OCI-LY7 (cell line): Measurements from ENCODE around the gene GULP1.

Experiments
- EZH2phosphoT487 ChIP-seq: fragments of 200-600 bp; sonication (generic); IDR thresholded peaks from 2 replicates; pipeline ENCODE4 v1.6.1; 2018; ENCODE audit warnings: low read depth, borderline replicate concordance, mild to moderate bottlenecking, mixed run types, antibody characterized with exemption, low read length, moderate library complexity, mixed read lengths
- TF ChIP-seq, protein P1 (sequence below): fragments of 200-600 bp; sonication (generic); conservative IDR thresholded peaks from 2 replicates; pipeline ENCODE4 v1.5.1; 2014; ENCODE audit warnings: mild to moderate bottlenecking, antibody characterized with exemption, low read length, moderate library complexity, mixed read lengths

DNA sequence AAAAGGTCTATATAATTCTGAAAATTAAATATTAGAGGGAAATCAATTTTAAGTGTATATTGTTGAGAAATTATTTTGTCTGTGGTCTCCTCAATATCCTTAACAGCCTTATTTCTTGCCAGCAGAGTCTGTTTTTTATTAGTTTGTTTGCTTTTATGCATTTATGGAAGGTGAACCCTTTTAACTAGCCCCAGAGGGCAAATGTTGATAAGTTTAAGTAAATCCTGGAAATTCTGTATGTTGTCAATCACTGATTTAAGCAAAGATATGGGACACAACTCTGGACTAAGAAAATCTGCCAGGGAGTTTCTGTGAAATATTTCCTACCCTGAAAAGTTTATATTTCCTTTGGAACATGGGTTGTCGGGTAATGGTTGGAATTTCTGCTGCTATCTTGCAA is 343.0 kb downstream of the GULP1 start:
- TF ChIP-seq, protein P1, sequence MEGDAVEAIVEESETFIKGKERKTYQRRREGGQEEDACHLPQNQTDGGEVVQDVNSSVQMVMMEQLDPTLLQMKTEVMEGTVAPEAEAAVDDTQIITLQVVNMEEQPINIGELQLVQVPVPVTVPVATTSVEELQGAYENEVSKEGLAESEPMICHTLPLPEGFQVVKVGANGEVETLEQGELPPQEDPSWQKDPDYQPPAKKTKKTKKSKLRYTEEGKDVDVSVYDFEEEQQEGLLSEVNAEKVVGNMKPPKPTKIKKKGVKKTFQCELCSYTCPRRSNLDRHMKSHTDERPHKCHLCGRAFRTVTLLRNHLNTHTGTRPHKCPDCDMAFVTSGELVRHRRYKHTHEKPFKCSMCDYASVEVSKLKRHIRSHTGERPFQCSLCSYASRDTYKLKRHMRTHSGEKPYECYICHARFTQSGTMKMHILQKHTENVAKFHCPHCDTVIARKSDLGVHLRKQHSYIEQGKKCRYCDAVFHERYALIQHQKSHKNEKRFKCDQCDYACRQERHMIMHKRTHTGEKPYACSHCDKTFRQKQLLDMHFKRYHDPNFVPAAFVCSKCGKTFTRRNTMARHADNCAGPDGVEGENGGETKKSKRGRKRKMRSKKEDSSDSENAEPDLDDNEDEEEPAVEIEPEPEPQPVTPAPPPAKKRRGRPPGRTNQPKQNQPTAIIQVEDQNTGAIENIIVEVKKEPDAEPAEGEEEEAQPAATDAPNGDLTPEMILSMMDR = no peak
- no peak for TF ChIP-seq EZH2phosphoT487
